ENCODE data around the gene NELFE.
"Not testable (repeated sequence)": the region's sequence is repeated elsewhere in the genome, so short reads cannot be mapped to it uniquely, and the experiment has no call there.

The NELFE gene

DNA sequence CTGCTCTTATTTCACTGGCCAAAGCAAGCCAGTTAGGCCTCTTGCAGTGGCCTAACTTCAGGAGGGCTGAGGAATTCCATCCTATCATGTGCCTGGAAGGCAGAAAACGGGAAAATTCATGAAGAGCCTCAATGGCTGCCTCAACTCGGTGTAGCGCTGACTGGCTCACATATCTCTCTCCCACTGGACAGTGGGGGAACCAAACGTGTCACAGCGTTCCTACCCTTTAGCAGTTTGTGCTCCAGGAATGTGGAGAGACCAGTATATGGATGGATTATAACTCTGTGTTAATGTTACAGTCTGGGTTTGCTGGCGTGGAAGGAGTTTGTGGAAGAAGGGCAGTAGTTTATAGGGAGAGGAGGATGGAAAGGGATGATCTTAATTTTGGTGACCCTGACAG lies 43.0 kb downstream of the NELFE start:
- no peak for DNase-seq

DNA sequence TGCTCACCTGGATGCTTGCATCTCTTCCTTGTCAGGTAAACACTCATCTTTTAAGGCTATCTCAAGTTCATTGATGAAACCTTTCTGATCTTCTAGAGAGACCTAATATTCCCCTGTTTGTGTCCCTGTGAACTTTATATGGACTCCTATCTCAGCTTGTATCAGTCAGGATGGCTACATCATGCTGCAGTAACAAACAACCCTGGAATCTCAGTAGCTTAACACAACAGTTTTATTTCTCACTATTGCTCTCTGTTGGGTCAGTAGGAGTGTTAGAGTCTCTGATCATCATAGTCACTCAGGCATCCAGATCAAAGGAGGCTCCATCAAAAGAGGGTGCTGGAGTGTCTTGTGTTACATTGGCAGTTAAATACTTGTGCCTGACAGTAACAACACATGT lies 43.4 kb downstream of the NELFE start:
- DNase-seq, result no peak

DNA sequence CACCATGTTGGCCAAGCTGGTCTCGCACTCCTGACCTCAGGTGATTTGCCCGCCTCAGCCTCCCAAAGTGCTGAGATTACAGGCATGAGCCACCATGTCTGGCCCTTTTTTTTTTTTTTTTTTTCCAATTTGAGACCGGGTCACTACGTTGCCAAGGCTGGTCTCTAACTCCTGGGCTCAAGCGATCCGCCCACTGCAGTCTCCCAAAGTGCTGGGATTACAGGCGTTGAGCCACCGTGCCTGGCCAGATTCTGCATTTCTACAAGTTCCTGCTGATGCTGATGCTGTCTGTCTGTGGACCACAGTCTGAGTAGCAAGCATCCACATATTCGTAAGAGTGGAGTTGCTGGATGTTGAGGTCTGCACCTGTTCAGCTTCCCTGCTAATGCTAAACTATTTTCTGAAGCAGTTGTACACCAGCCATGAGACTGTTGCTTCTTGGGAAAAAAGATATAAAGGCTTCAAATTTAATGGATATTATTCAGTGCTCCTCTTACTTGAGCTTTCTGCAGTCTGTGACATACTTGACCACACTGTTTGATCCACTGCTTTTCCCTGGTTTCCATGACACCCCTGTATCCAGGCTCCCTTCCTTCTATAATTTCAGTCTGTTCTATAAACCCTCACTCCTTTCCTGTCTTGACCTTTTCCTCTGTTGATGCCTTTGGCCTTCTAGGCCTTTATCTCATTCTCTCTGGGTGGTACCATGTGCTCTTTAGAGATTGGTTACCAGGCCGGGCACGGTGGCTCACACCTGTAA lies 46.8 kb downstream of the NELFE start:
- no peak for DNase-seq

DNA sequence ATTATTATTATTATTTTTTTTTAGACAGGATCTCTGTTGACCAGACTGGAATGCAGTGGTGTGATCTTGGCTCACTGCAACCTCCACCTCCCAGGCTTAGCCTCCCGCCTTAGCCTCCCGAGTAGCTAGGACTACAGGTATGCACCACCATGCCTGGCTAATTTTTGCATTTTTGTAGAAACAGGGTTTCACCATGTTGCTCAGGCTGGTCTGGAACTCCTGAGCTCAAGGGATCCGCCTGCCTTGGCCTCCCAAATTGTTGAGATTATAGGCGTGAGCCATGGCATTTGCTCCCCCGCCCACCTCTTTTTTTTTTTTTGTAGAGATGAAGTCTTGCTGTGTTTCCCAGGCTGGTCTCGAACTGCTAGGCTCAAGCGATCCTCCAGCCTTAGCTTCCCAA lies 49.5 kb downstream of the NELFE start:
- not testable (repeated sequence) for DNase-seq

DNA sequence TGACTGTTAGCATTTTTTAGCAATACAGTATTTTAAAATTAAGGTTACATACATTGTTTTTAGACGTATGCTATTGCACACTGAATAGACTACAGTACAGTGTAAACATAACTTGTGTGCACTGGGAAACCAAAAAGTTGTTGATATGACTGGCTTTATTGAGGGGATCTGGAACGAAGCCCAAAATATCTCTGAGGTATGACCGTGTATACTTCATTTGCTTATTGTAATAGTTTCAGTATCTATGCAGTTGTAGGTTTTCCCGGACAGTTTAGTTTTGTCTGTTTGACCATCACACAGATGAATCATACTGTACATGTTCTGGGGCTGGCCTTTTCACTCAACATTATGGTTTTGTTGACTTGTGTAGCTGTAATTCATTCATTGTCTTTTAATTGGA lies 50.0 kb downstream of the NELFE start:
- peak; percentile 19 for DNase-seq

DNA sequence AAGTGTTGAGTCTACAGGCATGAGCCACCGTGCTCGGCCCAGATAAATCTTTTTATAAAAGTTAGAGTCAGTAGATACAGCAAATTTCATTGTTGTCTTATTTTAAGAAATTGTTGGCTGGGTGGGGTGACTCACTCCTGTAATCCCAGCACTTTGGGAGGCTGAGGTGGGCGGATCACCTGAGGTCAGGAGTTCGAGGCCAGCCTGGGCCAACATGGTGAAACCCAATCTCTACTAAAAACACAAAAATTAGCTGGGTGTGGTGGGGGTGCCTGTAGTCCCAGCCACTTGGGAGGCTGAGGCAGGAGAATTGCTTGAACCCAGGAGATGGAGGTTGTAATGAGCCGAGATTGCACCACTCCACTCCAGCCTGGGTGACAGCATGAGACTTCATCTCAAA lies 50.5 kb downstream of the NELFE start:
- not testable (repeated sequence) for DNase-seq

DNA sequence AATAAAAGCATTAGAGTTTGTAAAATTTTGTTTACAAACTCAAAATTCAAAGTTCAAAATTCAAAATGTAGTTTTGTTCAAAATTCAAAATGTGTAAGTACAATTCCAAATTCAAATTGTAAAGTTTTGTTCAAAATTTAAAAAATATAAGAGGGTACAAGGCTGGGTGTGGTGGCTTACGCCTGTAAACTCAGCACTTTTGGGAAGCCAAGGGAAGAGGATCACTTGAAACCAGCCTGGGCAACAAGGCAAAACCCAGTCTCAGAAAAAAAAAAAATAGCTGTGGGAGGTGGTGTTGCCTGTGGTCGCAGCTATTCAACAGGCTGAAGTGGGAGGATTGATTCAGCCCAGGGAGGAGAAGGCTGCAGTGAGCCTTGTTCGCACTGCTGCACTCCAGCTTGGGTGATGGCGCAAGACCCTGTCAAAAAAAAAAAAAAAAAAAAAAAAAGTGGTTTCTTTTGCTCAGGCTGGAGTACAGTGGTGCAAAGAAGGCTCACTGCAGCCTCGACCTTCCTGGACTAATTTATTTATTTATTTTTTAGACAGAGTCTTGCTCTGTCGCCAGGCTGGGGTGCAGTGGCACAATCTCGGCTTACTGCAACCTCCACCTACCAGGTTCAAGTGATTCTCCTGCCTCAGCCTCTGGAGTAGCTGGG lies 51.5 kb downstream of the NELFE start:
- peak; percentile 71 for DNase-seq

DNA sequence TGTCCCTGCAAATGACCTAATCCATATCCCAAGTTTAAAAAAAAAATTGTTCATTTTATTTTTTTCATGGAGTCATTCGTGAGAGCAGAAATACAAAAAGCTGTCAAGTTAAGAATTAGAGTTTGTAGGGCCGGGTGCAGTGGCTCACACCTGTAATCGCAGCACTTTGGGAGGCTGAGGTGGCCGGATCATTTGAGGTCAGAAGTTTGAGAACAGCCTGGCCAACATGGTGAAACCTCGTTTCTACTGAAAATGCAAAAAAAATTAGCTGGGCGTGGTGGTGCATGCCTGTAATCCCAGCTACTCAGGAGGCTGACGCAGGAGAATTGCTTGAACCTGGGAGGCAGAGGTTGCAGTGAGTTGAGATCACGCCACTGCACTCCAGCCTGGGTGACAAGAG lies 52.0 kb downstream of the NELFE start:
- DNase-seq, result not testable (repeated sequence)

DNA sequence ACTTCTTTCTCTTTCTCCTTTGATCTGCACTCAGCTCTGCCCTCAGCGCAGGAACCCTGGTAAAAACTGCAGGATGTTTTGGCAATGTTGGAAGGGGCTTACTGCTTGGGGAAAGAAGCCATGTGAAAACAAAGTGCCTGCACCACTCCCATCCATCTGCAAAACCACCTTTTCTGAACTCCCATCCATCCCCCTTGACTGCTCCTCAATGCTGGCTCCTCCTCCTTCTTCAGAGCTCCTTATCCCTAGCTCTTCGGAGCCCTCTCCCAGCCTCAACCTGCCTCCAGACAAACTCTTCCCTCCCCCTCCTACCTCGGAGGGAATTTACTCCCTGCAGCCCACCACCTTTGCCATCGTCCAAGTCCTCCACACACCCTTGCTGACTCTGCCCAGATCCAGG lies 52.6 kb downstream of the NELFE start:
- DNase-seq, result no peak

DNA sequence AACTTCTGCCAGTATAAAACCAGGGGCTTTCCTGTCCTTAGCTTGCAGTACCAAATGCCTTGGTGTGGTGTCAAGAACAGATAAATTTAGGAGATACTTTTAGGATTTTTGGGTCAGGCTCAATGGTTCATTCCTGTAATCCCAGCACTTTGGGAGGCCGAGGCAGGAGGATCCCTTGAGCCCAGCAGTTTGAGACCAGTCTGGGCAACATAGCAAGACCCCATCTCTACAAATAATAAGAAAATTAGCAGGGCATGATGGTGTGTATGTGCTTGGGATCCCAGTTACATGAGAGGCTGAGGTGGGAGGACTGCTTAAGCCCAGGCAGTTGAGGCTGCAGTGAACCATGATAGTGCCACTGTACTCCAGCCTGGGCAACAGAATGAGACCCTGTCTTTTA lies 53.7 kb downstream of the NELFE start:
- DNase-seq, result no peak

DNA sequence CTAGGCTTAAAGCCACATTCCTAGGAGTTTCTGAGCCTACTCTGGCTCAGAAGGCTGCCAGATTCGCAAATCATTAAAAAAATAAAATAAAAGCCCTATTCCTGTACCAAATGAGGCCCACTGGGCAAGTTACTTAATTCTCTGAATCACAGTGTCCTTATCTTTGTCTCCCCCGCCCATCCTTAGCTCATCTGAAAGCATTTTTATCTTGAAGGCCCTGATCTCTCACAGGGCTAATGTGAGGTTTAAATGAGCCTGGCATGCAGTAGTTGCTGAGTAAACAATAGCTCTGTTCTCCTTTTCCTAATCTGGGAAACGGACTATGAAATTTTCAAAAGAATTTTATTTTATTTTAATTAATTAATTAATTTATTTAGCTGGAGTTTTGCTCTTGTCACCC lies 54.8 kb downstream of the NELFE start:
- DNase-seq, result no peak

Data from fibroblast of skin of scalp (primary cell).